GM23248 (cell line): Measurements from ENCODE around the gene MED15. TPM values are rescaled to one million over a fixed set of nuclear protein-coding genes. Genes with fewer than 3 reads are reported as not detected.
"Not testable (repeated sequence)": the region's sequence is repeated elsewhere in the genome, so short reads cannot be mapped to it uniquely, and the experiment has no call there.

Experiments
- DNase-seq: peaks from one replicate; pipeline ENCODE4 v3.0.0-alpha.2; 2015
- H2AFZ ChIP-seq: fragments of 200-600 bp; sonication (generic); 2 replicates; pipeline ENCODE4 v1.6.1; 2016; ENCODE audit warnings: antibody characterized with exemption
- H3F3A ChIP-seq: fragments of 200-600 bp; sonication (generic); 2 replicates; pipeline ENCODE4 v1.6.1; 2016; ENCODE audit warnings: mild to moderate bottlenecking, antibody characterized with exemption, mixed run types; ENCODE audit not compliant: insufficient read depth
- H3K27ac ChIP-seq: fragments of 200-600 bp; sonication (generic); 2 replicates; pipeline ENCODE4 v1.5.1; 2016; ENCODE audit warnings: mild to moderate bottlenecking
- H3K27me3 ChIP-seq: fragments of 200-600 bp; sonication (generic); replicated peaks from 2 replicates; pipeline ENCODE4 v1.6.1; 2016; ENCODE audit warnings: mild to moderate bottlenecking; ENCODE audit not compliant: insufficient read depth
- H3K36me3 ChIP-seq: fragments of 200-600 bp; sonication (generic); 2 replicates; pipeline ENCODE4 v1.6.1; 2016; ENCODE audit warnings: low read depth, mild to moderate bottlenecking
- H3K4me1 ChIP-seq: fragments of 200-600 bp; sonication (generic); 2 replicates; pipeline ENCODE4 v1.6.1; 2016; ENCODE audit warnings: mild to moderate bottlenecking; ENCODE audit not compliant: insufficient read depth
- H3K4me2 ChIP-seq: fragments of 200-600 bp; sonication (generic); one replicate; pipeline ENCODE4 v1.6.1; 2016; ENCODE audit warnings: mild to moderate bottlenecking; ENCODE audit not compliant: unreplicated experiment
- H3K4me3 ChIP-seq: fragments of 200-600 bp; sonication (generic); 2 replicates; pipeline ENCODE4 v1.5.1; 2016; ENCODE audit warnings: mild to moderate bottlenecking
- H3K79me2 ChIP-seq: fragments of 200-600 bp; sonication (generic); 2 replicates; pipeline ENCODE4 v1.6.1; 2016; ENCODE audit warnings: mild to moderate bottlenecking; ENCODE audit not compliant: insufficient read depth
- H3K9ac ChIP-seq: fragments of 200-600 bp; sonication (generic); 2 replicates; pipeline ENCODE4 v1.6.1; 2016; ENCODE audit warnings: mild to moderate bottlenecking
- H3K9me2 ChIP-seq: fragments of 200-600 bp; sonication (generic); 2 replicates; pipeline ENCODE4 v1.6.1; 2016; ENCODE audit warnings: mixed run types, mild to moderate bottlenecking, moderate library complexity; ENCODE audit not compliant: insufficient read depth
- H3K9me3 ChIP-seq: fragments of 200-600 bp; sonication (generic); one replicate; pipeline ENCODE4 v1.6.1; 2017; ENCODE audit warnings: low read depth
- H4K20me1 ChIP-seq: fragments of 200-600 bp; sonication (generic); 2 replicates; pipeline ENCODE4 v1.6.0; 2016; ENCODE audit not compliant: insufficient read depth
- EZH2 ChIP-seq: fragments of 200-600 bp; sonication (generic); IDR thresholded peaks from 2 replicates; pipeline ENCODE4 v1.6.1; 2018; ENCODE audit warnings: antibody characterized with exemption, mild to moderate bottlenecking; ENCODE audit not compliant: insufficient read depth, poor library complexity, severe bottlenecking
- EZH2phosphoT487 ChIP-seq: fragments of 200-600 bp; sonication (generic); IDR thresholded peaks from 2 replicates; pipeline ENCODE4 v1.6.1; 2018; ENCODE audit warnings: antibody characterized with exemption, moderate library complexity, mild to moderate bottlenecking, low read depth; ENCODE audit not compliant: insufficient read depth
- WGBS, 2 experiments: methylation state at CpG; one replicate each; pipeline ENCODE4 v1.1.6; 2015 to 2017; ENCODE audit warnings: low lambda C conversion rate in 2 of 2, low coverage in 1 of 2; ENCODE audit errors: missing lambda C conversion rate in 2 of 2; 5-methylcytosine and 5-hydroxymethylcytosine counted together
- in situ Hi-C: fragments of 300-500 bp; cut with MboI; formaldehyde crosslinking; loops from 2 replicates; pipeline ENCODE4 v1.15.0; 2020
- polyA plus RNA-seq: library from polyadenylated mRNA; unstranded; fragments of >200 nt; fragmentation: Nextera tagmentation; extraction: Ambion mirVana; gene quantifications from 2 replicates; pipeline ENCODE4 v1.2.1, GENCODE V29; 2016
- total RNA-seq: library from RNA; depleted of rRNA; stranded (reverse); fragments of >200 nt; shearing (Covaris generic); gene quantifications from 2 replicates; pipeline ENCODE4 v1.2.3, GENCODE V29; 2014

Gene MED15
- total and polyA plus RNA-seq, 2 experiments from 2014 or later = 40.2 to 69.7 TPM

DNA sequence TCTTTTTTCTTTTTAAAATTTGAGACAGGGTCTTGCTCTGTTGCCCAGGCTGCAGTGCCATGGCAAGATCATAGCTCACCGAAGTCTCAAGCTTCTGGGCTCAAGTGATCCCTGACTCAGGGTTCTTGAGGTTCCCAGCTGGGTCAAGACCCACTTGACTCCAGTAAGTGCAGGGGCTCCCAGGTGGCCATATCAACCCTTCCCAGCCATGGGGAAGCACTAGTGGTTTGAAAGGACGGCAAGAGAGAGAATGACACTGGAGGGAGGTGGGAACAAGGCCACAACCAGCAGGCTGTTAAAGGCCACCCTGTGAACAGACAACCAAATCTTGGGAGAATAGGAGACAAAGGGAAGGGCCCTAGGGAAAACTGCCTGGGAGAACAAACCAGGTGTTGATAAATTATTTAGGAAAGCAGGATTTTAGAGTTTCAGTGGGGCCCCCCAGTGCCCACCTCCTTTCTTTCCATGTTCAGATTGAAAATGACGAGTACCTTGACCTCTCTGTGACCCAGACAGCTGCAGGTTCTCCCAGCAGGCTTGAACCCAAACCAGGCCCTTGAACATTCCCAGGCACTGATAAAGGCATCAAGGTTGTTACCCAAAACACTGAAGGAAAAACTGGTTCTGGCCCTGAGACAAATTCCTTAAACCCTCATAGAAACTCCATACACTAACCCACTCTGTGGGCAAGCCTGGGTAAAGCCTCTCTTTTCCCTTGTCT is 40.6 kb upstream of the MED15 start:
- Histone ChIP-seq H2AFZ (no peak overlapping the region), H3K27me3 (no peaks in the 10 kb centered on the region), H3F3A (no peaks in the 10 kb centered on the region), H3K36me3 (0 out of 2 replicates have a peak, but pooled peaks cover 15% of the 10 kb centered on the region), H3K79me2 (no peaks in the 10 kb centered on the region), H3K4me3 (no peak overlapping the region), H3K9ac (no peak overlapping the region), H3K9me2 (no peaks in the 10 kb centered on the region), H3K4me2 (no peak overlapping the region), H3K9me3 (no peaks in the 10 kb centered on the region), H3K27ac (no peak overlapping the region), H4K20me1 (no peaks in the 10 kb centered on the region), H3K4me1 (no peaks in the 10 kb centered on the region)
- 85 to 90% methylated on average over 3 of the region's 3 CpGs for WGBS, 2 experiments
- in situ Hi-C loops = no loop called here
- no peak for DNase-seq
- TF ChIP-seq EZH2phosphoT487 (no peak), EZH2 (no peak)

GRCh38 chr22:20469110-20469868 is 38.1 kb upstream of the MED15 start:
- Histone ChIP-seq H3F3A (no peaks in the 10 kb centered on the region), H3K4me3 (no peak overlapping the region), H3K9ac (no peak overlapping the region), H2AFZ (no peak overlapping the region), H3K4me2 (no peak overlapping the region), H3K79me2 (no peaks in the 10 kb centered on the region; the same call in 1 of the 2 replicates), H3K36me3 (0 out of 2 replicates have a peak, but pooled peaks cover 11% of the 10 kb centered on the region), H3K9me3 (no peaks in the 10 kb centered on the region), H3K9me2 (no peaks in the 10 kb centered on the region), H3K4me1 (no peaks in the 10 kb centered on the region), H3K27ac (no peak overlapping the region), H3K27me3 (no peaks in the 10 kb centered on the region), H4K20me1 (no peaks in the 10 kb centered on the region)
- DNase-seq = no peak
- TF ChIP-seq EZH2phosphoT487 = no peak
- no peak for TF ChIP-seq EZH2
- in situ Hi-C loops = no loop called here
- 88% methylated on average over 6 of the region's 6 CpGs for WGBS, 2 experiments

DNA sequence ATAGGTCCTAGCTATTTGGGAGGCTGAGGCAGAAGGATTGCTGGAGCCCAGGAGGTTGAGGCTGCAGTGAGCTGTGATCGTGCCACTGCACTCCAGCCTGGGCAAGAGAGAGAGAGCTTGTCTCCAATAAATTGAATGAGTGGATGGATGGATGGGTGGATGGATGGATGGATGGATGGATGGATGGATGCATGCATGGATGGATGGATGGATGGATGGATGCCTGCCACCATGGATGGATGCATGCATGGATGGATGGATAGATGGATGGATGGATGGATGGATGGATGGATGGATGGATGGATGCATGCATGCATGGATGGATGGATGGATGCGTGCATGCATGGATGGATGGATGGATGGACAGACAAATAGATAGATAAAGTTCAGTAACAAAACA is 36.9 kb upstream of the MED15 start:
- H3K4me2 ChIP-seq, H3K27ac ChIP-seq, H3F3A ChIP-seq, H3K4me1 ChIP-seq, H4K20me1 ChIP-seq, H3K9me2 ChIP-seq, in situ Hi-C loops, H3K4me3 ChIP-seq, H3K9ac ChIP-seq, H2AFZ ChIP-seq, DNase-seq, H3K27me3 ChIP-seq, H3K9me3 ChIP-seq, H3K79me2 ChIP-seq: not testable (repeated sequence)
- H3K36me3 ChIP-seq = 0 out of 2 replicates have a peak, but pooled peaks cover 11% of the 10 kb centered on the region
- WGBS, 2 experiments = 93 to 98% methylated on average over 2 of the region's 2 CpGs

GRCh38 chr22:20471126-20471833 is 36.1 kb upstream of the MED15 start:
- in situ Hi-C loops = no loop called here
- no peaks in the 10 kb centered on the region for H3K9me3 ChIP-seq
- H3K27me3 ChIP-seq = no peaks in the 10 kb centered on the region
- H3K27ac ChIP-seq = no peak overlapping the region
- no peak overlapping the region for H2AFZ ChIP-seq
- no peak overlapping the region for H3K4me2 ChIP-seq
- 0 out of 2 replicates have a peak, but pooled peaks cover 11% of the 10 kb centered on the region for H3K36me3 ChIP-seq
- no peaks in the 10 kb centered on the region for H3F3A ChIP-seq
- H3K4me1 ChIP-seq = no peaks in the 10 kb centered on the region
- no peaks in the 10 kb centered on the region for H4K20me1 ChIP-seq
- H3K79me2 ChIP-seq = peaks cover 8% of the 10 kb centered on the region
- WGBS, 2 experiments = 89 to 90% methylated on average over 9 of the region's 9 CpGs
- no peaks in the 10 kb centered on the region for H3K9me2 ChIP-seq
- H3K9ac ChIP-seq = no peak overlapping the region
- TF ChIP-seq EZH2phosphoT487 (no peak), EZH2 (no peak)
- DNase-seq = no peak
- H3K4me3 ChIP-seq = no peak overlapping the region
